HL-60 (cell line): ENCODE data around the gene OPTN.

Experiments
- POLR2AphosphoS5 ChIP-seq: IDR thresholded peaks from 2 replicates; pipeline ENCODE4 v1.6.1; 2012; ENCODE audit warnings: low read depth
- TF ChIP-seq, protein P1 (sequence below): IDR thresholded peaks from one replicate; pipeline ENCODE4 v1.5.1; 2011; ENCODE audit warnings: low read length, control low read depth, inconsistent platforms; ENCODE audit not compliant: insufficient read depth
- TF ChIP-seq, protein P2 (sequence below): IDR thresholded peaks from 2 replicates; pipeline ENCODE4 v1.6.1; 2012; ENCODE audit warnings: low read depth; ENCODE audit not compliant: insufficient replicate concordance

DNA sequence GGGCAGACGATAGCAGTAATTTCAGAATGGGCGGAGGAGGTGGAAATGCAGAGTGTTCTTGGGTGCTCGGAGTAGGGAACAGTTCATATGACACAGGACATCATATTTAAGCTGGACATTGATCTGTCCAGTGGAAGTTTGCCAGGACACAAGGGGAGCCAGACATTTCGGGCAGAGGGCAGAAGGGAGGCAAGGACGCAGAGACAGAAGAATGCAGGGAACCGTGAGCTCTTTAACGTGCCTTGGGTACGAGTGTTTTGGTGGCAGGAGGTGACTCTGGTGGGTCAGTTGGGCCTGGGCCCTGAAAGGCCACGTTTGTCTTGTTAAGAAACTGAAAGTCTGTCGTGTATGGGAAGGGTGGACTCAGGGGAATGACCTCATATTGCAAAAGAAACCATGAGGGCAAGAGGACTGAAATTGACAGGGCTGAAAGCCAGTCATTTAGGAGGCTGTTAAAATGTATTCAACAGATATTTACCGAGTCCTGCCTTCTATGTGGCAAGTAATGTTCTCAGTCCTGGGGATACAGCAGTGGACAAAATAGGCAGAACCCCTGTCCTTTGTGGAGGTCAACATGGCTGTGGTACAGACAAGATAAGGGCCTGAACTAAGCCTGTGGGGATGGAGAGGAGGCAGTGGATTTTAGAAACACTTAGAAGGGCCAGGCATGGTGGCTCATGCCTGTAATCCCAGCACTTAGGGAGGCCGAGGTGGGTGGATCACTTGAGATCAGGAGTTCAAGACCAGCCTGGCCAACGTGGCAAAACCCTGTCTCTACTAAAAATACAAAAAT lies 2.2 kb downstream of the OPTN start:
- TF ChIP-seq, protein P1, sequence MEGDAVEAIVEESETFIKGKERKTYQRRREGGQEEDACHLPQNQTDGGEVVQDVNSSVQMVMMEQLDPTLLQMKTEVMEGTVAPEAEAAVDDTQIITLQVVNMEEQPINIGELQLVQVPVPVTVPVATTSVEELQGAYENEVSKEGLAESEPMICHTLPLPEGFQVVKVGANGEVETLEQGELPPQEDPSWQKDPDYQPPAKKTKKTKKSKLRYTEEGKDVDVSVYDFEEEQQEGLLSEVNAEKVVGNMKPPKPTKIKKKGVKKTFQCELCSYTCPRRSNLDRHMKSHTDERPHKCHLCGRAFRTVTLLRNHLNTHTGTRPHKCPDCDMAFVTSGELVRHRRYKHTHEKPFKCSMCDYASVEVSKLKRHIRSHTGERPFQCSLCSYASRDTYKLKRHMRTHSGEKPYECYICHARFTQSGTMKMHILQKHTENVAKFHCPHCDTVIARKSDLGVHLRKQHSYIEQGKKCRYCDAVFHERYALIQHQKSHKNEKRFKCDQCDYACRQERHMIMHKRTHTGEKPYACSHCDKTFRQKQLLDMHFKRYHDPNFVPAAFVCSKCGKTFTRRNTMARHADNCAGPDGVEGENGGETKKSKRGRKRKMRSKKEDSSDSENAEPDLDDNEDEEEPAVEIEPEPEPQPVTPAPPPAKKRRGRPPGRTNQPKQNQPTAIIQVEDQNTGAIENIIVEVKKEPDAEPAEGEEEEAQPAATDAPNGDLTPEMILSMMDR: no peak
- TF ChIP-seq POLR2AphosphoS5: no peak
- TF ChIP-seq, protein P2, sequence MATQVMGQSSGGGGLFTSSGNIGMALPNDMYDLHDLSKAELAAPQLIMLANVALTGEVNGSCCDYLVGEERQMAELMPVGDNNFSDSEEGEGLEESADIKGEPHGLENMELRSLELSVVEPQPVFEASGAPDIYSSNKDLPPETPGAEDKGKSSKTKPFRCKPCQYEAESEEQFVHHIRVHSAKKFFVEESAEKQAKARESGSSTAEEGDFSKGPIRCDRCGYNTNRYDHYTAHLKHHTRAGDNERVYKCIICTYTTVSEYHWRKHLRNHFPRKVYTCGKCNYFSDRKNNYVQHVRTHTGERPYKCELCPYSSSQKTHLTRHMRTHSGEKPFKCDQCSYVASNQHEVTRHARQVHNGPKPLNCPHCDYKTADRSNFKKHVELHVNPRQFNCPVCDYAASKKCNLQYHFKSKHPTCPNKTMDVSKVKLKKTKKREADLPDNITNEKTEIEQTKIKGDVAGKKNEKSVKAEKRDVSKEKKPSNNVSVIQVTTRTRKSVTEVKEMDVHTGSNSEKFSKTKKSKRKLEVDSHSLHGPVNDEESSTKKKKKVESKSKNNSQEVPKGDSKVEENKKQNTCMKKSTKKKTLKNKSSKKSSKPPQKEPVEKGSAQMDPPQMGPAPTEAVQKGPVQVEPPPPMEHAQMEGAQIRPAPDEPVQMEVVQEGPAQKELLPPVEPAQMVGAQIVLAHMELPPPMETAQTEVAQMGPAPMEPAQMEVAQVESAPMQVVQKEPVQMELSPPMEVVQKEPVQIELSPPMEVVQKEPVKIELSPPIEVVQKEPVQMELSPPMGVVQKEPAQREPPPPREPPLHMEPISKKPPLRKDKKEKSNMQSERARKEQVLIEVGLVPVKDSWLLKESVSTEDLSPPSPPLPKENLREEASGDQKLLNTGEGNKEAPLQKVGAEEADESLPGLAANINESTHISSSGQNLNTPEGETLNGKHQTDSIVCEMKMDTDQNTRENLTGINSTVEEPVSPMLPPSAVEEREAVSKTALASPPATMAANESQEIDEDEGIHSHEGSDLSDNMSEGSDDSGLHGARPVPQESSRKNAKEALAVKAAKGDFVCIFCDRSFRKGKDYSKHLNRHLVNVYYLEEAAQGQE: no peak
